M059J (cell line): ENCODE measurements around the gene EEF1AKMT1. TPM values are rescaled to one million over a fixed set of nuclear protein-coding genes. Genes with fewer than 3 reads are reported as not detected.
"Not testable (repeated sequence)": the region's sequence is repeated elsewhere in the genome, so short reads cannot be mapped to it uniquely, and the experiment has no call there.

ENCODE experiments used
- DNase-seq: peaks from one replicate; pipeline ENCODE4 v3.0.0-alpha.2; 2012; ENCODE audit warnings: low read depth
- total RNA-seq: library from RNA; depleted of rRNA; stranded (reverse); fragments of >200 nt; shearing (Covaris generic); gene quantifications from 2 replicates; pipeline ENCODE4 v1.2.3, GENCODE V29; 2014

The EEF1AKMT1 gene
- total RNA-seq, 1 experiment from 2014 or later = 7.7 TPM

- DNase-seq = no peak
These were observed 4.5 kb upstream of the EEF1AKMT1 start for GRCh38 chr13:20778311-20778710.

- DNase-seq = no peak
These were observed 3.0 kb upstream of the EEF1AKMT1 start for GRCh38 chr13:20776751-20777150.

- DNase-seq = no peak
These were observed 2.2 kb upstream of the EEF1AKMT1 start for GRCh38 chr13:20775961-20776360.

GRCh38 chr13:20774746-20775145, 985 bp upstream of the EEF1AKMT1 start:
- no peak for DNase-seq

GRCh38 chr13:20772401-20773131, 1.2 kb downstream of the EEF1AKMT1 start:
- peak; percentile 5 for DNase-seq

- DNase-seq = no peak
These were observed 3.9 kb downstream of the EEF1AKMT1 start for GRCh38 chr13:20769834-20770233.

GRCh38 chr13:20769091-20769490, 4.7 kb downstream of the EEF1AKMT1 start:
- no peak for DNase-seq

GRCh38 chr13:20767309-20767943, 6.3 kb downstream of the EEF1AKMT1 start:
- DNase-seq = no peak

- DNase-seq = no peak
These were observed 12.9 kb downstream of the EEF1AKMT1 start for GRCh38 chr13:20760872-20761271.

GRCh38 chr13:20754009-20754408, 19.8 kb downstream of the EEF1AKMT1 start:
- DNase-seq = no peak

GRCh38 chr13:20749377-20749776, 24.4 kb downstream of the EEF1AKMT1 start:
- no peak for DNase-seq

GRCh38 chr13:20743830-20744404, 29.8 kb downstream of the EEF1AKMT1 start:
- DNase-seq = not testable (repeated sequence)

- no peak for DNase-seq
These were observed 33.7 kb downstream of the EEF1AKMT1 start for GRCh38 chr13:20740021-20740420.

GRCh38 chr13:20738616-20739015, 35.1 kb downstream of the EEF1AKMT1 start:
- DNase-seq = no peak

GRCh38 chr13:20729633-20730585, 43.9 kb downstream of the EEF1AKMT1 start:
- no peak for DNase-seq

- no peak for DNase-seq
These were observed 45.0 kb downstream of the EEF1AKMT1 start for GRCh38 chr13:20728579-20729311.

- DNase-seq = no peak
These were observed 45.9 kb downstream of the EEF1AKMT1 start for GRCh38 chr13:20727856-20728255.

GRCh38 chr13:20721454-20722357, 52.1 kb downstream of the EEF1AKMT1 start:
- no peak for DNase-seq

- DNase-seq = no peak
These were observed 52.7 kb downstream of the EEF1AKMT1 start for GRCh38 chr13:20721058-20721453.

GRCh38 chr13:20720499-20720898, 53.3 kb downstream of the EEF1AKMT1 start:
- no peak for DNase-seq
